Activated CD4-positive, CD25-positive, alpha-beta regulatory T cell treated with anti-CD3 and anti-CD28 coated beads, Interleukin-2, amount 50 U/mL, for 24 hours (primary cell): Measurements from ENCODE around the gene DYRK1B.
"Not testable (repeated sequence)": the region's sequence is repeated elsewhere in the genome, so short reads cannot be mapped to it uniquely, and the experiment has no call there.

ENCODE experiments used
- ATAC-seq, 2 donors: fragments of 150-1000 bp; cut with Tn5 transposase; one replicate each; pipeline ENCODE4 v1.10.0; 2021; ENCODE audit warnings: mild to moderate bottlenecking in 1 of 2, moderate library complexity in 1 of 2

The DYRK1B gene

DNA sequence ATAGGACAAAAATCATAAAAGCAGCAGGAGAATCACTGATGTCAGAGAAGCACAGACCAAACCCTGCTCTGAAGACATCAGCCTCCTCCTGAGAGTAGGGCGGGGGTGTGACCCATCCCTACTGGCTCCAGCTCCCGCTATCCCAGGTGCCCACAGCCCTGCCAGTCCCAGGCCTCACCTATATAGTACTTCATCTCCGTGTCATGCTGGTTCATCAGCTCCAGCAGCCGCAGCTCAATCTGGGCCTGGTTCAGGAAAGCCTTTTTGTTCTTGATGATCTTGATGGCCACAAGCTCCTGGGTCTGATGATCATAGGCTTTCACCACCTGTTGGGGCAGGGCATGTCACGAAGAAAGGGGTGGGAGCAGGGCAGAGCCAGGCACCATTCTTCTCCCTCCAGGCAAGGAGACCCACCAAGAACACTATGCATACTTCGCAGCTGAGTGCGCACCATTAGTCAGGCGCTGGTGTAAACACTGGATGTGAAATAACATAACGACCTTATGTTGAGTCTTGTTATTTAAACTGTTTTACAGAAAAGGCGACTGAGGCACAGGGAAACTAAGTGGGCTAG is 4.2 kb downstream of the DYRK1B start:
- no peak for ATAC-seq

DNA sequence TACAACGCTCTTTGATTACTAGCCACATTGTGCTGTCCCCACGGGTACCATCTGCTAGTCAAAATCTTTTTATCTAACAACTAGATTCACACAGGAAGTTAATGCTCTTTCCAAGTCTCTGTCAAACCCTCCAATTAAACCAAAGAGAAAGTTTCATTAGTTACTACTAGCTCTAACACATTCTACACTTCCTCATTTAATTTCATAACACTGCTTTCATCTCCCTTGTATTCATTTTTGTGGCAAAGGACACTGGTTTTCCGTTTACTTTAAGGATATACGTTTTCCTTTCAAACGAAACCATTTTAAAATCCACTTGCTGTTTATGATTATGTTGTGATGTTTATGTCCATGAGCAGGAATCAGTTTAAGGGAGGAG is 5.3 kb downstream of the DYRK1B start:
- ATAC-seq: no peak

DNA sequence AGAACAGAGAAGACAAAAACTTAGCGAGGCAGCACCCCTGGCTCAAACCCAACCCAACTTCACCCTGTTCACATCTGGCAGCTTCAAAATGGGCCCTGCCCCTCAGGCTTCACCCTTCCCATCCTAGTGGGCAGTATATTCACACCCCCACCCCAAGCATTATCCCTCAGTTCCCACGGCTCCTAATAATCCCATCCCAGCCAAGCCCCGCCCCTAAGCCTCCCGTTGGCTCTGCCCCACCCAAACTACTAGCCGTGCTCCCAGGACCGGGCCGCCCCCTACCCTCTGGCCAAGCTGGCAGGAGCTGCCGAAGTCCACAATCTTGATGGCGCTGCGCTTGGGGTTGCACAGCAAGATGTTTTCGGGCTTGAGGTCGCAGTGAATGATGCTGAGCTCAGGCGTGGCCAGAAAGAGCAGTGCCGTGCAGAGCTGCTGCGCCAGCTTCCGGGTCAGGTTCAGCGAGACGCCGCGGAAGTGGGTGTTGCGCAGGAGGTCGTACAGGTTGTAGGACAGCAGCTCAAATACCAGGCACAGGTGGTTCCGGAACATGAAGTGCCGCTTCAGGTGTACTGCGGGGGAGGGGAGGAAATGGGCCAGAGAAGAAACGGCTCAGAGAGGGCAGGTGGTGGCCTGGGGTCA is 5.8 kb downstream of the DYRK1B start:
- ATAC-seq: no peak

DNA sequence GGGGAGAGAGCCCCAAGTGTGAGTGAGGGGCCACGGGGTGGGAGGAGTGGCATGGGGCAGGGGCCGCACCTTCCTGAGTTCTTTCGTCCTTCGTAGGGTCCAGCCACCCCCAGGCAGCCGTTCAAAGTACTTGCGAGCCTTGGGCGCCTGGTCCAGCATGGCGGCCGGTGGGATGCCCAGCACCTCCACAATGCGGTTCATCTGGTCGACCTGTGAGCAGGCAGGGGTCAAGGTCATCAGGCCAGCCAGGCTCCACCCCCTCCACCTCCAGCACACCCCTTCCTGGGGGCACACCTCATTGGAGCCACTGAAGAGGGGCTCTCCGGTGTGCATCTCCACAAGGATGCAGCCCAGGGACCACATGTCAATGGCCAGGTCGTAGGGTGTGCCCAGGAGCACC is 6.7 kb downstream of the DYRK1B start:
- no peak for ATAC-seq

DNA sequence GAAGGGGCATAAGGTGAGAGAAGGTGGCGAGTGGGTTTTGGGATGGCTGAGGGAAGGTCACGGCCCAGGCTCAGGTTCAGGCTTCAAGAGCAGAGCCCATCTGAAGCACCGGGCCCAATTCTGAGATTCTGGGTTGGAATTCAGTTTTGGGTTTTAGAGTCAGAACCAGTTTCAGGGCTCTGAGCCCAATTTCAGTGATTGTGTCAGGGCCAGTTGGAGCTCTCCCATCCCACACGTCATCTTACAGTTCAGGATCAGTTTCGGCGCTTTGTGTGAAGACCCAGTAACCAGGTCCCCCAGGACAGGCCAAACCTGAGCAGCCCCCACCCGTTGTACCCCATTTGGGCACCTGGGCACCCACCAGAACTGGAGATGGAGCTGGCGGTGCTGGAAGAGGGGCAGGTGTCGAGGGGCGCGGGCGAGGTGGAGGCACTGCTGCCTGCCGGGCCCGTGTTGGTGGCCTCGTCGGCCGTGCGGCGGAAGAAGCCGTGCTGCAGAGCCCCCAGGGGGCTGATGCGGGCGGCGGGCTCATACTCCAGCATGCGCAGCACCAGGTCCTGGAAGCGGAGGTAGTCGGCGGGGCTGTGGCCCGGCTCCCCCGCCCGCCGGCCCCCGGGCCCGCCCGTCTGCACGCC is 7.5 kb downstream of the DYRK1B start:
- no peak for ATAC-seq

DNA sequence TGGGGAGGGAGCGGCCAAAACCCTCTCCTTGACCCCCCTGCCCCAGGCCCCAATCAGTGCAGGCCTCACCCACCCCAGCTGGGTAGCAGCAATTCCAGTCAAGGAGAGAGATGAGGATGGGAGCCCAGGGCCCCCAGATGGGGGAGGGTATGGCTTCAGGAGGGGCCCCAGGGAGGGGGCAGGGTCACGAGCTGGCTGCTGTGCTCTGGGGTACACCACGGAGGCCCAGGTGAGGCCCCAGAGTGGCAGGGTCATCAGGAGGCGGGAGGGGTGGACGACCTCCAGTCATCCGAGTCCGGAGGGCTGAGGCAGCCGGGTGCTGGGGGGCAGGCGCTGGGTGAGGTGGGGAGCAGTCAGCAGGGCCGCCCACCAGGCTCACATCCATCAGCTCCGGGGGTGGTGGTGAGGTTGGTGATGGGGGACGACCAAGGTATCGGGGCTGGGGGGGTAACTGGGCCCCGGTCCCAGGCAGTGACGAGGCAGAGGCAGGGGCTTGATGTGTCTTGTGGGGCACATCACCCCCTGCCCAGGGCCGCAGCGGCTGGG is 8.4 kb downstream of the DYRK1B start:
- no peak for ATAC-seq

DNA sequence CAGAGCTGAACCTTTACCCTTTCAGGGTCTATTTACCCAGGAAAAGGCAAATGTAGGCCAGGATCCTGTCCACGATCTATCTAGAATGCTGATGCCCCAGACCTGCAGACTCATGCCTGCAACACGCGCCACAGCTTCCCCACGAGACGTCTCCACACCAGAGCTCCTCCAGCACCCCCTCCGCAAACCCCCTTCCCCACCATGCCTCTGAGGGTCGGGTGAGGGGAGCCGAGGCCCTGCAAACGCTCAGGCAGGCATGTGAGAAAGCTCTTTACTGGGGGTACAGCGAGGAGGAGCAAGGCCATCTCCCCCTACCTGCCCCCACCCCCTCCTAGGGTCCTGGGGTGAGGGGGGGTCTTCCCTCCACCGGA is 8.9 kb downstream of the DYRK1B start:
- no peak for ATAC-seq

DNA sequence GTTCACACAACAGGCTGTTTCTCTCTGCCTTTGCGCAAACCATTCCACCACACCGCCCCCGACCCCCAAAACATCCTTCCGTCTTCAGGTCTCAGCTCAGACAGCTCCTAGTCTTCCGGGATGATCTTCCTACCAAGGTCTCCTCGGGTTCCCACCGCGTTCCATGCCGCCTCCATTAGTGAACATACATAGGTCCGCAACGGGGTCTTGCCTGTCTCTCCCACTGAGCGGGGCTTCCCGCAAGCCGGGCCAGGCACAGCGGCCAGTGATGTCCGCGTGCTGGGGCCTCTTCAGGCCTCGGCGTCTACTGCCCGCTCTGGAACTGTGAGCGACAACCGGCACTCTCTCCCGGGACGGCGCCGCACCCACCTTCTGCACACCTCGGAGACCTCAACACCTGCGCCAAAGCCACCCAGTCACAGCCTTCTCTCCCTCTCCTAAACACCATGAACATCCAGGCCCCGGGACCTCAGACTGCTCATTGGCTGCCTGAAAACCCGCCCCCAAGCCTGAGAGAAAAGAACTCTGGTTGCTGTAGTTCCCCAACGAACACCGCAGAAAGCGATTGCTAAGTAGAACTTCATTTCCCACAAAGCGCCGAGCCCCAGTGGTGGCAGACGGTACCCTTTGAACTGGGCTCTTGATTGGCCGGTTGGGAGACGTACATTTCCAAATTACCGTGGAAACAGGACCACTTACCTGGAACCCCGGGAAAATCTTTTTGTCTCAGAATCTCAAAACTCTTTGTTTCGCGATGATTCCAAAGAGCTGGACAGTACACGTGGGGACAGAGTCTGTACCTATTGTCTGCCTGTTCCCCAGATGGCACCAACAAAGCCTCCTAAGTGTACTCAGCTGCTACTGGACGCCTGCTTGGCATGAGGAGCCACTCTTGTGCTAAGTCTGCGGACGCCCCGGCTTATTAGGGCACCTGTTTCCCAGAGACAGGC is 9.5 kb downstream of the DYRK1B start:
- peak; percentile 99 for ATAC-seq

DNA sequence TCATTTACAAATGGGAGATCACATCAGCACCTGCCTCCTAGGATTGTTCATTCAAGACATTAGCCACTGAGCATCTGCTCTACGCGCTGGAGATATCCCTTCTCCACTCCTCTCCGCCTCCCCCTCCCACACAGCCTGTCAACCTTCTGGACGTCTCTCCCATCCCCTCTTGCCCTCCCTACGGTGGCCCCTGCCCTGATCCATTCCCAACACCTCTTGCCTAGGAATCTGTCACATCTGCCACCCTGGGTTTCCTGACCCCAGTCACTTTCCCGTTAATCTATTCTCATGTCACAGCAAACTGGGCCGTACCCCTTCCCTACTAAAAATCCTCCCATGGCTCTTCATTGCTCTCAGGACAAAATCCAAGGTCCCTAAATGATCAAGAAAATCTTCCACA is 10.3 kb downstream of the DYRK1B start:
- ATAC-seq: no peak

DNA sequence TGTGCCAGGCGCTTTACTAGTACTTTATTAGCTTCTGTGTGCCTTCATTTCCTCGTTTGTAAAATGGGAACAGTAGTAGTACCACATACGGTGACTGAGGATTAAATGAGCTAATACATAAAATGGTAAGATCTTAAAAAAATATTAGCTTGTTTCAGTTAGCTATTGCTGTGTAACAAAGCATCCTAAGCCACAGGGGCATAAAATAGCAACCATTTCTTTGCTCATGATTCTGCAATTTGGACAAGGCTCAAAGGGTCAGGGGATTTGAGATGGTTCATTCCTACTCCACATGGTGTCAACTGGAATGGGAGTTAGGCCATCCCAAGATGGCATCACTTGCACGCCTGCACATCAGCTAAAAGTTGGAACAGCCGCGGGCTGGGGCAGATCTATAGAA is 13.3 kb downstream of the DYRK1B start:
- no peak for ATAC-seq

DNA sequence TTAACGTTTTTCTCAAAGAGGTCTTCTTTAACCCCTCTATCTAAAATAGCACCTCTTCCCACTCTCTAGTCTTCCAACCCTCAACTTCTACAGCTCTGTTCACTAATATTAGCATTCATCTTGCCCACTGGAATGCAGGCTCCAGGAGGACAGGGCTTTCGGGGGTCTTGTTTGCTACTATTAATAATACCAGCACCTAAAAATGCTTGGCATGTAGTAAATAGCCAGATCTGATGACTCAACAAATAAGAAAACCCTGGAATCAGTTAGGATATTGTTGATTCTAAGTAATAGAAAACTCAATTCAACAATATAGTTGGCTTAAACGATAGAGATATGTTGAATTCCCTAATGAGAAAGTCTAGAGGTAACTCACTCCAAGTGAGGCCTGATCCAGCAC is 14.2 kb downstream of the DYRK1B start:
- ATAC-seq: no peak

DNA sequence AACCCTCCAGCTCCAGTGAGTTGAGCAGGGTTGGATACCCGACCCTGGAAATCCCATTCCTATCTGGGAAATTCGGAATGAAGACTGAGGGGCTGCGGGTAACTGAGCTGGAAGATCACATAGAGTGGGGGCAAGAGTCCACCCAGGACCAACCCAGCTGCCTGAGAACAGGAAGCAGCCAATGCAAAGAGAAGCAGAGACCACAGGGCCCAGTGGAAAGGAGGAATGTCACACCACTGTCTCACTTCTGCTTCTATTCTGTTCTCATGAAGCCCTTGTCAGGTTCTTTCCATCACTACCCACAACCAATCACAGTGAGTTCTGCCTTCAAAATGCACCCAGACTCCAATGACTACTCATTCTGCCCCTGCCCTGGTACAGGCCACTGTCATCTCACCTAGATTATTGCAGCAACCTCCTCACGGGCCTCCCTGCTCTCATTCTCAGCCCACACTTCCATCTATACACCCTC is 15.3 kb downstream of the DYRK1B start:
- ATAC-seq: peak in 1 of 2 donors; percentile 49

DNA sequence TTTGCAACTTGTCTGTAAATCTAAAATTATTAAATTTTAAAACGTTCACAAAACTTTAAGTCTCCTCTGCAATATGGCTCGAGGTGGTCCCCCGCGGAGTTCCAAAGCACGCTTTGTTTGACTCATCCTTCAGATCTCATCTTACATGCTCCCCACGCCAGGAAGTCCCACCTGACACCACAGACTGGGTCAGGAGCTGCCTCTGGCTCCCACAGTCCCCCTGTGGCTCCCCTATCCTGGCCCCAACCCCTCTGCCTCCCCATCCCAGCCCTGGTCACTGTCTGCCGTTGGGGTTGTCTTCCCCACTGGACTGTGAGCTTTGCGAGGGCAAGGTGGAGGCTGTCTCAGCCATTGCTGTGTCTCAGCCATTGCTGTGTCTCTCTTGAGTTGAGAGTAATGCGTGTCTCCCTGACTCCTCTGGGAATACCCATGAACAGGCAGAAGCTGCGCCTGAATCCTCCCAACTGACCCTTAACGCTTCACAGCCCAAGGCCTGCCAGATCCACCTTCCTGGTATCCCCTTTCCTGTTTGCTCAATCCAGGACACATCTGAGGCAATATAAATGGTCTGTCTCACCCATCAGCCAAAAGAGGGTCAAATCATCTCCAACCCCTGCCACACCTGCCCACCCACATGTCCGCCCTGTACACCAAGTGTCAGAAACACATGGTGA is 15.9 kb downstream of the DYRK1B start:
- no peak for ATAC-seq

DNA sequence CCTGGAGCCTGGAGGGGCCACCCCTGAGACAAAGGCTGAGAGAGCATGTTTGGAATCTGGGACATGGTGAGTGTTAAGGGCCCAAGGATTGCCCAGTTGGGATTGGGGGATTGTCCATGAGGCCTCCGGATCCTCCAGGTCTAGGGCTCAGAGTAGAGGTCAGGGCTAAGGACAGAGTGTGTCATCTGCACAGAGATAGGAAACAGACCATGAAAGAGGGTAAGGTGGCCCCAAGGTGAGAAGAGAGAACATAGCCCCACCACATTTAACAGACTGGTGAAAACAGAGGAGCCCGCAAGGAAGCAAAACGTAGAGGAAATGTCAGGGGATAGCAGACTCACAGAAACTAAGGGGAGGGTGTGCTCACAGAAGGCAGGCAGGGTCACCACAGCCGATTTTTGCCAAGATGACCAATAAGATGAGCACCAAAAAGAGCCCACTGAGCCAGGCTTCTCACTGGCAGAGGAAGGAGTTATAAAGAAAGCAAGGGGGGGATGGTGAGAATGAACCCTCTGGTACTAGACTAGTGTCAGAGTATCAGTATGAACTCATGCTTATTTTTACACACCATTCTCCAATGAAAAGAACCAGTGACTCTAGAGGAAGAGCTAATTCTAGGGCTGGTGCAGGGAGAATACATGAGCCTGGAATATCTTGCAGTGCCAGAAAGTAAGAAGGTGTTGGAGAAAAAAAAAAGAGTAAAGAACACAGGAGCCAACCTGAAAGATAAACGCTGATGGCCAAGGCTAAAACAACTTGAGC is 17.5 kb downstream of the DYRK1B start:
- ATAC-seq: no peak

DNA sequence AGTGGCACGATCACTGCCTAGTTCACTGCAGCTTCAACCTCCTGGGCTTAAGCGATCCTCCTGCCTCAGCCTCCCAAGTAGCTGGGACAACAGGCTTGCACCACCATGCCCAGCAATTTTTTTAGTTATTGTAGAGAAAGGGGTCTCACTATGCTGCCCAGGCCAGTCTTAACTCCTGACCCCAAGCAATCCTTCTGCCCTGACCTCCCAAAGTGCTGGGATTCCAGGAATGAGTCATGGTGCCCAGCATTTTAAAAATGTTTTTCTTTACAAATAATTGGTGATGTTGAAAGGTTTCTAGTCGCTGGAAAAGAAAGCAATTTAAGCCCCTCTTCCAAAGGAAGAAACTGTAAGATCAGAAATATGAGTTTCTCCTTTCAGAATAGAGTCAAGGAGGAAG is 19.4 kb downstream of the DYRK1B start:
- ATAC-seq: no peak

DNA sequence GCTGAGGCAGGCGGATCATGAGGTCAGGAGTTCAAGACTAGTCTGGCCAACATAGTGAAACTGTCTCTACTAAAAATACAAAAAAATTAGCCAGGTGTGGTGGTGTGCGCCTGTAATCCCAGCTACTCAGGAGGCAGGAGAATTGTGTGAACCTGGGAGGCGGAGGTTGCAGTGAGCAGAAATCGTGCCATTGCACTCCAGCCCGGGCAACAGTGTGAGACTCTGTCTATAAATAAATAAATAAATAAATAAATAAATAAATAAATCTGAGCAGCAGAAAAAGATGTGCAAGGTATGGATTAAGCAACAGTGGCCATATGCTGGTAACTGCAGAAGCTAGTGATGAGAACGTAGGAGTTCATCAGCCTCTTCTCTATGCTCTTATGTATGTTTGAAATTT is 19.9 kb downstream of the DYRK1B start:
- ATAC-seq: not testable (repeated sequence)

DNA sequence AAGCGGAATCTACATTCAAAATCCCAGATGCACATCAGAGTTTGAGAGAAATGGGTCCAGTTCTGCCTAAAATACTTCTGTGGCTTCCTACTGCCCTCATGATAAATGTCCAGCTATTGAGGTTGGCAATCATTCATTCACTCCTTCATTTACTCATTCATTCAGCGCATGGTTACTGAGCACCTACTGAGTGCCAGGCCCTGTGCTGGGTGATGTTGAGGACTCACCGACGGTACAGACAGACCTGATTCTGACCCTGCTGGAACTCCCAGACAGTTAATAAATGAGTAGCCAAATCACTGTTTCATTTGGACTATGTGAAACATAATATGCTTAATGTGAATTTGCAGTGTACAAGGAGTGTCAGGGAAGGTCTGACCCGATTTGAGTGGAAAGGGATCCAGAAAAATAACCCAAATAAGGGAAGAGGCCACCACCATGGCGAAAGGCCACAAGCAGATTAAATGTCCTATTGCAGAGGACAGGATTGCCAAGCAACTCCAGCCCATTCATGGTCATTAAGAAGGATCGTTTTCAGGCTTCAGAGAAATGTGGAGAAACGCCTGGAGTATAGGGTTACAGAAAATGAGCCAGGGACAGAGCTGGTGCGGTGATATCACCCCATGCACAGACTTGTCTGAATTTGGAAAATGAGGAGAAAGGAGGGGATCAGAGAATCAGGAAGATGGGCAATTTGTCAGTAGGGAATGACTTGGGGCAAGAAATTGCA is 20.5 kb downstream of the DYRK1B start:
- ATAC-seq: no peak

DNA sequence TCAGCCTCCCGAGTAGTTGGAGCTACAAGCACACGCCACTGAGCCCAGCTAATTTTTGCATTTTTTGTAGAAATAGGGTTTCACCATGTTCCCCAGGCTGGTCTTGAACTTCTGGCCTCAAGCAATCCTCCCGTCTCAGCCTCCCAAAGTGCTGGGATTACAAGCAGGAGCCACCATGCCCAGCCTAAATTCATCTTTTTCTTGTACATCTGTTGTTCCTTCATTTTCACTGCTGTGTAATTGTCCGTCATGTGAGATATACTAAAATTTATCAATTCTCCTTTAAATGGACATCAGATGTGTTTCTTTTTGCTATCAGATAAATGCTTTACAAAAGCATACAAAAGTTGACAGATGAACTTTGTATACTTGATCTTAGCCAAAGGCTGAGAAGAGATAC is 22.9 kb downstream of the DYRK1B start:
- ATAC-seq: no peak

DNA sequence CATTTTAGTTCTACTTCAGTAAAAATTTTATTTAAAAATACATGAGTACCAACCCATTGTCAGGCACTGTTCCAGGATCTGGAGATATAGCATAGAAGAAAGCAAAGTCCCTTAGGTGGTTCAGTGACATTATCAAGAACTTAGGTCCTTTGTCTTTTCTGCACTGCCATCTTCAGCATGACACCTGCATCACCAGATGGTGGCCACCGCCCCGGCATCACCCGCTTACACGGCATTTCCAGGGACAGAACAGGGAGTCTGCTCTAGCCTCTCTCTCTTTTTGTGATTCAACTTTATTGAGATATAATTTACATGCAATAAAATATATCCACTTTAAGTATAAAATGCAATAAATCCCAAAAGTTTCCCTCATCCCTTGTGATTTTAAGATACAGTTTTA is 23.5 kb downstream of the DYRK1B start:
- ATAC-seq: no peak

DNA sequence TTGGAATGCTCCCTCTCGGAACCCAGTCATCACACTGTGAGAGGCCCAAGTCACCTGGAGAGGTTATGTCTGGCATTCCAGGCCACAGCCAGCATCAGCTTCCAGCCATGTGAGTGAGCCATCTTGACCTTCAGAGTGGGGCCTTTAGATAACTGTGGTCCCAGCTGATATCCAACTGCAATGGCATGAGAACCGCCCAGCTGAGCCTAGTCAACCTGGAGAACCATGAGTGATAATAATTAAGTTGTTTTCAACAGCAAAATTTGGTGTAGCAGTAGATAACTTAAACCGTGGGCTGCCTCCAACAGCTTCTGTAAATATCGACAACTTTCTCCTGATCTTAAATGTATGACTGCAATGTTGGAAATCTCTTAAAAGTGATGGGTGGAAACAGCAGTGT is 24.6 kb downstream of the DYRK1B start:
- no peak for ATAC-seq

DNA sequence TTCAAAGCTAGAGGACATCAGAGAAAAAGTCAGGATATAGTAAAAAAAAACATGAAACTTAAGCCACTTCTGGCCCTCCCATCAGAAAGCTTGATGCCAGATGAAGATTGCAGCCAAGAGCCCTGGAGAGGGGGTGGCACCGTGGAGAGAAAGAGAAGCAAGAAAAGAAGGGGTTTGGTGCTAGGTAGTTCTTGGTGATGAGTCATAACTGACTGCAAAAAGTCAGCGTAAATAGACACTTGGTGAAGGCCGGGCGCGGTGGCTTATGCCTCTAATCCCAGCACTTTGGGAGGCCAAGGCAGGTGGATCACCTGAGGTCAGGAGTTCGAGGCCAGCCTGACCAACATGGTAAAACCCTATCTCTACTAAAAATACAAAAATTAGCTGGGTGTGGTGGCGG is 25.3 kb downstream of the DYRK1B start:
- not testable (repeated sequence) for ATAC-seq
